Measurements from ENCODE around the gene BBS12.

The BBS12 gene

DNA sequence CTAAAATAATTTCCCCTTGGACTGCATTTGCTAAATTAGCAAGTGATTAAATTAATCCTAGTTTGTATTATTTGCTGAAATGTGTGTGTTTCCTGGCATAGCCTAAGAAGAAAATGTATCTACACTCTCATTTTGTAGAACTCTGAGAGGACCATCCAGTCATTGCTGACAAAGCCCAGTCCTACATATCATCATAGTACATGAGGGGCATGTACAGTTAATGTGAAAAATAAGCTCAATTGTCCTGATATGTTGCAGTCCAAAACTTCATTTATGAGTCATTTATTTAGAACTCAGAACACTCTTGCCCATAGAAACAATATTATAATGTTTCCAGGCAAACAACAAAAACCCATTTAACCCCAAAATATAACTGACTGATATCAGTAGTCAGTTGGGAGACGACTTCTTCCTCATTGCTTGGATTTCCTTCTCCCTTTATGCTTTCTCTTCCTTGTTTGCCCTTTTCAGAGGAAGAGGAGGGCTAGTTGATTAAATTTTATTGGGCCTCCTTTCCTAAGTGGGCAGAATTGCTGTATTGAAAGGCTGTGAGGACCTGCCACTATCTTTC, 26.9 kb upstream of the BBS12 start:
- no peak for TF ChIP-seq GLIS3 (CRISPR knock-in tag; IDR thresholded peaks at IDR 0.05)
- TF ChIP-seq PATZ1 (CRISPR knock-in tag; IDR thresholded peaks at IDR 0.05; ENCODE audit: borderline replicate concordance), result no peak
- TF ChIP-seq ZC3H10 (CRISPR knock-in tag; IDR thresholded peaks at IDR 0.05), result no peak
- no peak for TF ChIP-seq ZNF565 (CRISPR knock-in tag; conservative IDR thresholded peaks at IDR 0.05; ENCODE audit: low read depth)
- TF ChIP-seq PPARA (CRISPR knock-in tag; IDR thresholded peaks at IDR 0.05; ENCODE audit: borderline replicate concordance), result no peak
- no peak for TF ChIP-seq CREB5 (CRISPR knock-in tag; IDR thresholded peaks at IDR 0.05; ENCODE audit: low read depth)
- TF ChIP-seq, protein P1, sequence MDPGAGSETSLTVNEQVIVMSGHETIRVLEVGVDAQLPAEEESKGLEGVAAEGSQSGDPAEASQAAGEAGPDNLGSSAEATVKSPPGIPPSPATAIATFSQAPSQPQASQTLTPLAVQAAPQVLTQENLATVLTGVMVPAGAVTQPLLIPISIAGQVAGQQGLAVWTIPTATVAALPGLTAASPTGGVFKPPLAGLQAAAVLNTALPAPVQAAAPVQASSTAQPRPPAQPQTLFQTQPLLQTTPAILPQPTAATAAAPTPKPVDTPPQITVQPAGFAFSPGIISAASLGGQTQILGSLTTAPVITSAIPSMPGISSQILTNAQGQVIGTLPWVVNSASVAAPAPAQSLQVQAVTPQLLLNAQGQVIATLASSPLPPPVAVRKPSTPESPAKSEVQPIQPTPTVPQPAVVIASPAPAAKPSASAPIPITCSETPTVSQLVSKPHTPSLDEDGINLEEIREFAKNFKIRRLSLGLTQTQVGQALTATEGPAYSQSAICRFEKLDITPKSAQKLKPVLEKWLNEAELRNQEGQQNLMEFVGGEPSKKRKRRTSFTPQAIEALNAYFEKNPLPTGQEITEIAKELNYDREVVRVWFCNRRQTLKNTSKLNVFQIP (CRISPR knock-in tag; IDR thresholded peaks at IDR 0.05; ENCODE audit: borderline replicate concordance, low read depth), result no peak
- TF ChIP-seq SNAI2 (CRISPR knock-in tag; IDR thresholded peaks at IDR 0.05), result no peak
- no peak for TF ChIP-seq ZFP30 (CRISPR knock-in tag; IDR thresholded peaks at IDR 0.05)
- TF ChIP-seq TOX (CRISPR knock-in tag; IDR thresholded peaks at IDR 0.05; ENCODE audit: borderline replicate concordance), result no peak
- no peak for TF ChIP-seq ARNTL (CRISPR knock-in tag; IDR thresholded peaks at IDR 0.05; ENCODE audit: borderline replicate concordance, low read depth)
- TF ChIP-seq RARB (CRISPR knock-in tag; IDR thresholded peaks at IDR 0.05), result no peak
- no peak for TF ChIP-seq TCF4 (CRISPR knock-in tag; IDR thresholded peaks at IDR 0.05; ENCODE audit: borderline replicate concordance)
- no peak for TF ChIP-seq ESRRG (CRISPR knock-in tag; IDR thresholded peaks at IDR 0.05)
- TF ChIP-seq CSRNP3 (CRISPR knock-in tag; IDR thresholded peaks at IDR 0.05), result no peak
- TF ChIP-seq ISL1 (CRISPR knock-in tag; IDR thresholded peaks at IDR 0.05), result no peak
- ATAC-seq, result no peak

GRCh38 chr4:122706511-122706910, 26.0 kb upstream of the BBS12 start:
- ATAC-seq, result no peak
- no peak for TF ChIP-seq ZNF8 (CRISPR knock-in tag; IDR thresholded peaks at IDR 0.05)
- no peak for TF ChIP-seq PATZ1 (CRISPR knock-in tag; IDR thresholded peaks at IDR 0.05; ENCODE audit: borderline replicate concordance)
- TF ChIP-seq ARNTL (CRISPR knock-in tag; IDR thresholded peaks at IDR 0.05; ENCODE audit: borderline replicate concordance, low read depth), result no peak
- no peak for TF ChIP-seq CREB5 (CRISPR knock-in tag; IDR thresholded peaks at IDR 0.05; ENCODE audit: low read depth)
- no peak for TF ChIP-seq CSRNP3 (CRISPR knock-in tag; IDR thresholded peaks at IDR 0.05)
- no peak for TF ChIP-seq RARB (CRISPR knock-in tag; IDR thresholded peaks at IDR 0.05)
- TF ChIP-seq TOX (CRISPR knock-in tag; IDR thresholded peaks at IDR 0.05; ENCODE audit: borderline replicate concordance), result no peak
- TF ChIP-seq PPARA (CRISPR knock-in tag; IDR thresholded peaks at IDR 0.05; ENCODE audit: borderline replicate concordance), result no peak
- no peak for TF ChIP-seq GLIS3 (CRISPR knock-in tag; IDR thresholded peaks at IDR 0.05)
- no peak for TF ChIP-seq ZNF565 (CRISPR knock-in tag; conservative IDR thresholded peaks at IDR 0.05; ENCODE audit: low read depth)
- TF ChIP-seq ZFP3 (CRISPR knock-in tag; IDR thresholded peaks at IDR 0.05), result no peak
- no peak for TF ChIP-seq SNAI2 (CRISPR knock-in tag; IDR thresholded peaks at IDR 0.05)
- TF ChIP-seq ZFP30 (CRISPR knock-in tag; IDR thresholded peaks at IDR 0.05), result no peak
- TF ChIP-seq ESRRG (CRISPR knock-in tag; IDR thresholded peaks at IDR 0.05), result no peak
- no peak for TF ChIP-seq ISL1 (CRISPR knock-in tag; IDR thresholded peaks at IDR 0.05)
- TF ChIP-seq CSDC2 (CRISPR knock-in tag; IDR thresholded peaks at IDR 0.05), result no peak
- no peak for TF ChIP-seq TSHZ2 (CRISPR knock-in tag; IDR thresholded peaks at IDR 0.05)
- TF ChIP-seq OSR1 (CRISPR knock-in tag; IDR thresholded peaks at IDR 0.05), result no peak

Measured in SK-N-SH treated with all-trans-retinoic acid at 6 μM for 48 hours (cell line).